Measurements from ENCODE around the gene FOXP1. TPM values are rescaled to one million over a fixed set of nuclear protein-coding genes. Genes with fewer than 3 reads are reported as not detected.

FOXP1 gene
- total RNA-seq, 1 donor from 2014 or later: 71.3 TPM

GRCh38 chr3:71191031-71191482, 392.5 kb downstream of the FOXP1 start:
- H3K27me3 Mint-ChIP-seq (ENCODE audit: unreplicated experiment): no peaks in the 10 kb centered on the region

GRCh38 chr3:71189480-71189879, 394.0 kb downstream of the FOXP1 start:
- TF ChIP-seq CTCF (IDR thresholded peaks at IDR 0.05; ENCODE audit: unreplicated experiment): no peak
- no peak for DNase-seq (ENCODE audit: low spot score)
- no peak overlapping the region for H3K4me3 Mint-ChIP-seq (ENCODE audit: unreplicated experiment)
- no peak overlapping the region for H3K27ac Mint-ChIP-seq (ENCODE audit: unreplicated experiment)
- no peaks in the 10 kb centered on the region for H3K9me3 Mint-ChIP-seq (ENCODE audit: unreplicated experiment)
- H3K27me3 Mint-ChIP-seq (ENCODE audit: unreplicated experiment): no peaks in the 10 kb centered on the region
- H3K4me1 Mint-ChIP-seq (ENCODE audit: unreplicated experiment): peaks cover 6% of the 10 kb centered on the region
- no peaks in the 10 kb centered on the region for H3K36me3 Mint-ChIP-seq (ENCODE audit: low read depth, unreplicated experiment)

More at GRCh38 chr3:71191031-71191482, 392.5 kb downstream of the FOXP1 start:
- DNase-seq (ENCODE audit: low spot score): no peak
- H3K27ac Mint-ChIP-seq (ENCODE audit: unreplicated experiment): no peak overlapping the region
- H3K4me3 Mint-ChIP-seq (ENCODE audit: unreplicated experiment): no peak overlapping the region
- no peaks in the 10 kb centered on the region for H3K9me3 Mint-ChIP-seq (ENCODE audit: unreplicated experiment)
- peaks cover 6% of the 10 kb centered on the region for H3K4me1 Mint-ChIP-seq (ENCODE audit: unreplicated experiment)
- no peaks in the 10 kb centered on the region for H3K36me3 Mint-ChIP-seq (ENCODE audit: low read depth, unreplicated experiment)
- TF ChIP-seq CTCF (IDR thresholded peaks at IDR 0.05; ENCODE audit: unreplicated experiment): no peak

- Mint-ChIP-seq H3K36me3 (ENCODE audit: low read depth, unreplicated experiment) (no peaks in the 10 kb centered on the region), H3K27me3 (ENCODE audit: unreplicated experiment) (no peaks in the 10 kb centered on the region), H3K4me3 (ENCODE audit: unreplicated experiment) (no peak overlapping the region), H3K27ac (ENCODE audit: unreplicated experiment) (no peak overlapping the region), H3K4me1 (ENCODE audit: unreplicated experiment) (peaks cover 6% of the 10 kb centered on the region), H3K9me3 (ENCODE audit: unreplicated experiment) (no peaks in the 10 kb centered on the region)
- no peak for DNase-seq (ENCODE audit: low spot score)
- TF ChIP-seq CTCF (IDR thresholded peaks at IDR 0.05; ENCODE audit: unreplicated experiment): no peak
These were observed 395.8 kb downstream of the FOXP1 start for GRCh38 chr3:71187715-71188114.

- Mint-ChIP-seq H3K36me3 (ENCODE audit: low read depth, unreplicated experiment) (no peaks in the 10 kb centered on the region), H3K4me1 (ENCODE audit: unreplicated experiment) (peaks cover 6% of the 10 kb centered on the region), H3K27me3 (ENCODE audit: unreplicated experiment) (no peaks in the 10 kb centered on the region), H3K9me3 (ENCODE audit: unreplicated experiment) (no peaks in the 10 kb centered on the region), H3K27ac (ENCODE audit: unreplicated experiment) (no peak overlapping the region), H3K4me3 (ENCODE audit: unreplicated experiment) (no peak overlapping the region)
- no peak for TF ChIP-seq CTCF (IDR thresholded peaks at IDR 0.05; ENCODE audit: unreplicated experiment)
- DNase-seq (ENCODE audit: low spot score): no peak
These were observed 396.7 kb downstream of the FOXP1 start for GRCh38 chr3:71186801-71187200.

GRCh38 chr3:71185733-71186455, 397.6 kb downstream of the FOXP1 start:
- H3K4me3 Mint-ChIP-seq (ENCODE audit: unreplicated experiment): no peak overlapping the region
- DNase-seq (ENCODE audit: low spot score): no peak
- H3K27me3 Mint-ChIP-seq (ENCODE audit: unreplicated experiment): no peaks in the 10 kb centered on the region
- no peak for TF ChIP-seq CTCF (IDR thresholded peaks at IDR 0.05; ENCODE audit: unreplicated experiment)
- H3K27ac Mint-ChIP-seq (ENCODE audit: unreplicated experiment): no peak overlapping the region
- no peaks in the 10 kb centered on the region for H3K36me3 Mint-ChIP-seq (ENCODE audit: low read depth, unreplicated experiment)
- peaks cover 6% of the 10 kb centered on the region for H3K4me1 Mint-ChIP-seq (ENCODE audit: unreplicated experiment)
- H3K9me3 Mint-ChIP-seq (ENCODE audit: unreplicated experiment): no peaks in the 10 kb centered on the region
